ENCODE measurements around the gene SDC3.

Gene SDC3

DNA sequence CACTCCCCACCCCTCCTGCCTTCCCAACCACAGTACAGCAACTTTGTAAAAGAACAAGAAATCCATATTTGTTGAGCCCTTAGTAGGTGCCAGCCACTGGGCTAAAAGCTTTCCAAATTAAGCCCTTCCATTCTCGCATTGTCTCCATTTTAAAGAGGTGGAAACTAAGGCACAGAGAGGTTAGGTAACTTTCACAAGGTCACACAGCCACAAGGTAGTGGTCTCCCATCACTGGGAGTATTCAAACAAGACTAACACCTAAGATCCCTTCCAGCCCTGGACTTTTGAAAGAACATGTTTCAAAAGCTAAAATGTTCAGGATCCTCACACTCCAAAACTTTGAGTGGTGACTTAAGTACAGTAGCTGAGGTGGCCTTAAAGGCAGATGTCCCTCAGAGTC, 3.2 kb downstream of the SDC3 start:
- TF ChIP-seq POLR2AphosphoS5 (IDR thresholded peaks at IDR 0.05; ENCODE audit: low read depth) (no peak), SPI1 (IDR thresholded peaks at IDR 0.05; ENCODE audit: borderline replicate concordance, low read depth) (no peak), GABPA (IDR thresholded peaks at IDR 0.05; ENCODE audit: low read depth) (no peak)
- TF ChIP-seq, protein P1, sequence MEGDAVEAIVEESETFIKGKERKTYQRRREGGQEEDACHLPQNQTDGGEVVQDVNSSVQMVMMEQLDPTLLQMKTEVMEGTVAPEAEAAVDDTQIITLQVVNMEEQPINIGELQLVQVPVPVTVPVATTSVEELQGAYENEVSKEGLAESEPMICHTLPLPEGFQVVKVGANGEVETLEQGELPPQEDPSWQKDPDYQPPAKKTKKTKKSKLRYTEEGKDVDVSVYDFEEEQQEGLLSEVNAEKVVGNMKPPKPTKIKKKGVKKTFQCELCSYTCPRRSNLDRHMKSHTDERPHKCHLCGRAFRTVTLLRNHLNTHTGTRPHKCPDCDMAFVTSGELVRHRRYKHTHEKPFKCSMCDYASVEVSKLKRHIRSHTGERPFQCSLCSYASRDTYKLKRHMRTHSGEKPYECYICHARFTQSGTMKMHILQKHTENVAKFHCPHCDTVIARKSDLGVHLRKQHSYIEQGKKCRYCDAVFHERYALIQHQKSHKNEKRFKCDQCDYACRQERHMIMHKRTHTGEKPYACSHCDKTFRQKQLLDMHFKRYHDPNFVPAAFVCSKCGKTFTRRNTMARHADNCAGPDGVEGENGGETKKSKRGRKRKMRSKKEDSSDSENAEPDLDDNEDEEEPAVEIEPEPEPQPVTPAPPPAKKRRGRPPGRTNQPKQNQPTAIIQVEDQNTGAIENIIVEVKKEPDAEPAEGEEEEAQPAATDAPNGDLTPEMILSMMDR (IDR thresholded peaks at IDR 0.05; ENCODE audit: insufficient read depth, low read length), result no peak
- TF ChIP-seq, protein P2, sequence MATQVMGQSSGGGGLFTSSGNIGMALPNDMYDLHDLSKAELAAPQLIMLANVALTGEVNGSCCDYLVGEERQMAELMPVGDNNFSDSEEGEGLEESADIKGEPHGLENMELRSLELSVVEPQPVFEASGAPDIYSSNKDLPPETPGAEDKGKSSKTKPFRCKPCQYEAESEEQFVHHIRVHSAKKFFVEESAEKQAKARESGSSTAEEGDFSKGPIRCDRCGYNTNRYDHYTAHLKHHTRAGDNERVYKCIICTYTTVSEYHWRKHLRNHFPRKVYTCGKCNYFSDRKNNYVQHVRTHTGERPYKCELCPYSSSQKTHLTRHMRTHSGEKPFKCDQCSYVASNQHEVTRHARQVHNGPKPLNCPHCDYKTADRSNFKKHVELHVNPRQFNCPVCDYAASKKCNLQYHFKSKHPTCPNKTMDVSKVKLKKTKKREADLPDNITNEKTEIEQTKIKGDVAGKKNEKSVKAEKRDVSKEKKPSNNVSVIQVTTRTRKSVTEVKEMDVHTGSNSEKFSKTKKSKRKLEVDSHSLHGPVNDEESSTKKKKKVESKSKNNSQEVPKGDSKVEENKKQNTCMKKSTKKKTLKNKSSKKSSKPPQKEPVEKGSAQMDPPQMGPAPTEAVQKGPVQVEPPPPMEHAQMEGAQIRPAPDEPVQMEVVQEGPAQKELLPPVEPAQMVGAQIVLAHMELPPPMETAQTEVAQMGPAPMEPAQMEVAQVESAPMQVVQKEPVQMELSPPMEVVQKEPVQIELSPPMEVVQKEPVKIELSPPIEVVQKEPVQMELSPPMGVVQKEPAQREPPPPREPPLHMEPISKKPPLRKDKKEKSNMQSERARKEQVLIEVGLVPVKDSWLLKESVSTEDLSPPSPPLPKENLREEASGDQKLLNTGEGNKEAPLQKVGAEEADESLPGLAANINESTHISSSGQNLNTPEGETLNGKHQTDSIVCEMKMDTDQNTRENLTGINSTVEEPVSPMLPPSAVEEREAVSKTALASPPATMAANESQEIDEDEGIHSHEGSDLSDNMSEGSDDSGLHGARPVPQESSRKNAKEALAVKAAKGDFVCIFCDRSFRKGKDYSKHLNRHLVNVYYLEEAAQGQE (IDR thresholded peaks at IDR 0.05; ENCODE audit: insufficient replicate concordance, low read depth), result no peak
- H3K4me3 ChIP-seq (replicated peaks; ENCODE audit: insufficient read depth, low read length), result no peak overlapping the region
- H3K27me3 ChIP-seq (ENCODE audit: insufficient read depth, poor library complexity, severe bottlenecking), result peaks cover 52% of the 10 kb centered on the region
- no peak for DNase-seq (ENCODE audit: low read depth in 1 of 2, low spot score in 1 of 2)
- H3K27ac ChIP-seq (replicated peaks), result no peak overlapping the region

DNA sequence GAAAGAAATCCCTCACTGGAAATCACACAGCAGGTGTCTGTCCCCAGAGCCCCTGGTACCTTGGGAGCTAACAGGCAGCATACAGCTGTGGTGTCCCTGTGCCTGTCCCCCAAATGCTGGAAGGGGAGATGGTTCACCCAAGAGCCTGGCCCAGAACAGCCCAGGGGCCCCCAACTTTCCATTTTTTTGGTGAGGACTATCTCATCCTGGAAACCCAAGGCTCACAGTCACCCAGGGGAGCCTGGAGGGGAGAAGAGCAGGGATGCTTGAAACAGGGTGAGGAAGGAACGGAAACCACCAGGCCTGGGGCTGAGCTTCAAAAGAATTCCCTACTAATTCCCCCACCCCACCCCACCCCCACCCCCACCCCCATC, 3.6 kb downstream of the SDC3 start:
- H3K27ac ChIP-seq (replicated peaks), result no peak overlapping the region
- no peak for DNase-seq (ENCODE audit: low read depth in 1 of 2, low spot score in 1 of 2)
- peaks cover 50% of the 10 kb centered on the region for H3K27me3 ChIP-seq (ENCODE audit: insufficient read depth, poor library complexity, severe bottlenecking)
- TF ChIP-seq GABPA (IDR thresholded peaks at IDR 0.05; ENCODE audit: low read depth), result no peak
- no peak for TF ChIP-seq SPI1 (IDR thresholded peaks at IDR 0.05; ENCODE audit: borderline replicate concordance, low read depth)
- TF ChIP-seq POLR2AphosphoS5 (IDR thresholded peaks at IDR 0.05; ENCODE audit: low read depth), result no peak
- TF ChIP-seq, protein P1 (IDR thresholded peaks at IDR 0.05; ENCODE audit: insufficient read depth, low read length), result no peak
- TF ChIP-seq, protein P2 (IDR thresholded peaks at IDR 0.05; ENCODE audit: insufficient replicate concordance, low read depth), result no peak
- H3K4me3 ChIP-seq (replicated peaks; ENCODE audit: insufficient read depth, low read length), result no peak overlapping the region

DNA sequence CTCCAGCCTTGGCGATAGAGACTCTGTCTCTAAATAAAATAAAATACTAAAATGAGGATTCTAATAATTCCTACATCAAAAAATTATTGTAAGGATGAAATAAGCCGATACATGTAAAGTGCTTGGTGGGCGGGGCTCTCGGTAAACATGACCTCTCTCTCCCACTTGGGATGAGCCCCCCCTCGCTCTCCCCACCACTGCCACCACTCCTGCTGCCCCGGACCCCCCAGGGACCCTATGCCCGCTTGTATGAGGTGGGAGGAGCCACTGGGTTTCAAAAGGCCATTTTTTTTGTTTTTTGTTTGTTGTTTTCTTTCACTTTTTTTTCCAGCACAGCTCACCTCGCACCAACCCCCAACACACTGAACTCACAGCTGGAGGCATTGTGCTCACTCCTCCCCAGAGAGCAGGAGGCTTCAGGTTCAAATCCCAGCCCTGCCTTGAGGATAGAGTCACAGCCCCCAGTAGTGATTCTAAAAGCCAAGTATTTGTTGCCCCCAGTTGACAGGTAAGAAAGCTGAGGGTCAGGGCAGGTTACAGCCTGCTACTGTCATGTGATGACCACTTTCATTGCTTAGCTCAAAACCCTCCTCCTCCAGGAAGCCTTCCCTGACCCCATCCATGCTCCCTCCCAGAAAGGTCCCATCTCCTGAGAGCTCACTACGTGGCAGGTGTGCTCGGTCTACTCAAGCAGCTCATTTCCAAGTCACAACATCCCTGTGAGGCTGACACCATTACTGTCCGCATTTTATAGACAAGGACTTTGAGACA, 4.2 kb downstream of the SDC3 start:
- no peak overlapping the region for H3K27ac ChIP-seq (replicated peaks)
- no peak overlapping the region for H3K4me3 ChIP-seq (replicated peaks; ENCODE audit: insufficient read depth, low read length)
- H3K27me3 ChIP-seq (ENCODE audit: insufficient read depth, poor library complexity, severe bottlenecking), result peaks cover 46% of the 10 kb centered on the region
- TF ChIP-seq SPI1 (IDR thresholded peaks at IDR 0.05; ENCODE audit: borderline replicate concordance, low read depth), result no peak
- TF ChIP-seq, protein P2 (IDR thresholded peaks at IDR 0.05; ENCODE audit: insufficient replicate concordance, low read depth), result no peak
- no peak for TF ChIP-seq POLR2AphosphoS5 (IDR thresholded peaks at IDR 0.05; ENCODE audit: low read depth)
- no peak for TF ChIP-seq GABPA (IDR thresholded peaks at IDR 0.05; ENCODE audit: low read depth)
- TF ChIP-seq, protein P1 (IDR thresholded peaks at IDR 0.05; ENCODE audit: insufficient read depth, low read length), result no peak
- no peak for DNase-seq (ENCODE audit: low read depth in 1 of 2, low spot score in 1 of 2)

Data from HL-60 (cell line).